ENCODE measurements around the gene MIPOL1. TPM values are rescaled to one million over a fixed set of nuclear protein-coding genes. Genes with fewer than 3 reads are reported as not detected.

Gene MIPOL1, protein sequence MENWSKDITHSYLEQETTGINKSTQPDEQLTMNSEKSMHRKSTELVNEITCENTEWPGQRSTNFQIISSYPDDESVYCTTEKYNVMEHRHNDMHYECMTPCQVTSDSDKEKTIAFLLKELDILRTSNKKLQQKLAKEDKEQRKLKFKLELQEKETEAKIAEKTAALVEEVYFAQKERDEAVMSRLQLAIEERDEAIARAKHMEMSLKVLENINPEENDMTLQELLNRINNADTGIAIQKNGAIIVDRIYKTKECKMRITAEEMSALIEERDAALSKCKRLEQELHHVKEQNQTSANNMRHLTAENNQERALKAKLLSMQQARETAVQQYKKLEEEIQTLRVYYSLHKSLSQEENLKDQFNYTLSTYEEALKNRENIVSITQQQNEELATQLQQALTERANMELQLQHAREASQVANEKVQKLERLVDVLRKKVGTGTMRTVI
- total RNA-seq (2022; extraction: Qiagen RNA extraction; ENCODE audit: low read depth) = 1.9 to 3.5 TPM (median 3.3 TPM) in 5 replicates

DNA sequence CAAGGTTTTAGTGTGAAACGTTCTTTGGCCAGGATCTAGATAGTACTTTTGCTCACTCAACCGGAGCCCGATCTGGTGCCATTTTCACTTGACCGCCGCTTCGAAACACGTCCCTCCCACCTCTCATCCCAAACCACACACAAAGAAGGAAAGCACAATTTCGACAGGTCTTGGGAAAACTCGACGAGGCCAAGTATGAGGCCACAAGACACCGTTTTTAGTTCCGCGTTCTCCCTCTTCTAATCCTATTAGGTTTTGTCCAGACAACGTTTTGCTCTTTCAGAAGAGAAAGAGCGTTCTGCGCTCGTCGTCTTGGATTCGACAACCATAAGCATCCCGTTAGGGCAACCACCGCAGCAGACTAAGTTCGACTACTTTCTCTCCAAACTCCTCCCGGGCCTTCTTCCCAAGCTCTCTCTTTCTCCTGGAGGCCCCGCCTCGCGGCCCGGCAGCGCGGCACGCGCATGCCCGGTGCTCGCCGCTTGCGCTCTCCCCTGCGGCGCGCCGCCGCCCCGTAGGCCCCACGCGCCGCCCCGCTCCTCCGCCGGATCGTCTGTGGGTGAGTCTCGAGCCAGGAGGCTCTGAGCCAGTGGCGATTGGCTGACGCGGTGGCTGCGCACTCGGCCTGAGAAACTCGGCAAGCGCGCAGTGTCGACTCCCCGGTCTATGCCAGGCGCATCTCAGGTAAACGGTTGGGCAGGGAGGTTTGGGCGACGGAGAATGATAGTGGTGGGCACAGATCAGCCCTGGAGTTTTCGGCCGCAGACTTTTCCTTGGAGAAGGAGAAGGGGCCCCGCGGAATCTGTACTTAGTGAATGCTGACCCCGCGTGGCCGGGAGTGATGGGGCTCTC lies at the start of gene MIPOL1:
Gene MIPOL1, plus strand, starts transcription at position 517 of the 852 bp plus-strand sequence. CDS start 49,952 bp downstream, outside the sequence.

DNA sequence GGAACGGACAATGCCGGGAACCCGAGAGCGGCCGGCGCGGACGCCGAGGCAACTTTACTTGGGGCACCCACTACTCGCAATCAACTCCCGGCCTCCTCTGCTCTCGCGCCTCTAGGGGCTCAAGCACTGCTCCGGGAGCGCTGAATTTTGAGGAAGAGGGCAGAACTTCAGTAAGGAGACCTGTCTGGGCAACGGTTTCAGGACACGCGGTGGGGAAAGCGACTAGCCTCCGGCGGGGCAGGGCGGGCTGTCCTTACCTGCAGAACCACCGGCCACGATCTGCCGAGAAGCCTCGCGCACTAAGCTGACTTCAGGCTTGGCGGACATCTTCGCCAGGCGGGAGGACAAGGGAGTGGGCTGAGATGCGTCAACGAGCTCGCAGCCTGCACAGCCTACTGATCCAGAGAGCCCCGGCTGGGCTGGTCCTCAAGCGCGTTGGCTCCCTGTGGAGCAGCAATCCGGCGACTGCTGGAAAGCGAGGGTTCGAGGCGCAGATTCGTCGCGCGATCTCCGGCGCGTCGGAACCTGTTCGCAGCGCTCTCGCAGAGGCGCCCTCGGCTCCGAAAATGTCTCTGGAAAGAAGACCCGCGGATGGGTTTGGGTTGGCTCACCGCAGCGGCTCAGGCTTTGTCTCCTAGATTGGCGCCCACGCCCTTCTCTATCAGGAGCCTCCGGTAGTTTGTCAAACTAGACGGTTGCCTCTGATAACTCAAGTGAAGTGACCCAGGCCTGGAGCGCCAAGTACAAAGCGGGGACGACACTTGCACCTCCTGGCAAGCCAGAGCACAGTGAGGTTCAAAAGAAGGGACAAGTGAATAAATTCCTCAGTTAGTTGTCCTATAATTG lies 25.5 kb upstream of the MIPOL1 start, which contains the start of gene SLC25A21:
Gene SLC25A21, minus strand, starts transcription at position 583 of the 846 bp plus-strand sequence.

DNA sequence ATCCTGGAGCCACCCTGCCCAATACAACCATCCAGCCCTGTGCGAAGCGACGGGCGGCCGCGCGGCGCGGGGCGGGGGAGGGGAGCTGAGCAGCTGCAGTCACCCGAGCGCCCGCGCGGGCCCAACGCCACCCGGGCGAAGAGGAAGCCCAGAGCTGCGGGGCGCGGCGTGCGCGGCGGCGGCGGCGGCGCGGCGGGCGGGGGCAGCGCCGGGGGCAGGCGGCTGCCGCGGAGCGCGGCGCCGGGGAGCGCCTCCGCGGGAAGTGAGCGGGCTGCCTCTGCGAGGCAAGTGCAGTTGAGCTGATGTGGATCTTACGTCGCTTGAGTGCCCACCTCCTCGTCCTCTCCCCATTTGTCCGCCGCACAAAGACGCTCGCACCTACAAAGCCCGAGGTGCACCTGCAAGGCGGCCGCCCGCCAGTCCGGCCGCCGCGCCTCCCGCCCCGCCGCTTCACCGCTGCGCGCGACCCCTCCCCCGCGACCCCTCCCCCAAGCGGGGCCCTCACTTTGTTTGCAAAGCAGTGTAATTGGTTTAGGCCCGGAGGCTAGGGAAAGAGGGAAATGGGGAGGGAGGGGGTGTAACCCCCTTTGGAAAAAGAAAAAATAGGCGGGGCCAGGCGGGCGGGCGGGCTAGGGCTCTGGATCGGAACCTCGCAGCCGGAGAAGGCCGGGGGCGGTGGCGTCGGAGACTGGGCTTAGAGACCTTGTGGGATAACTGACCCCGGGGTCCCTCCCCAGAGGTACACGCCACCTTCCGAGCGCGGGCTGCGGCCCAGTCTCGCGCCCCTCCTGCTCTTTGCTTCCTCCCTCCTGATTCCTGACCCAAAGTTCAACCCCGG lies 397.5 kb downstream of the MIPOL1 start, which contains the start of the genes FOXA1 and TTC6:
Gene FOXA1, minus strand, starts transcription at position 279 of the 838 bp plus-strand sequence. Its CDS starts 277 bp downstream, at position 2.
Gene TTC6, plus strand, starts transcription at position 659 of the 838 bp plus-strand sequence. CDS start 26,436 bp downstream, outside the sequence.

Other genes starting within 250 kb of the MIPOL1 start
- gene SLC25A21, start 25.3 kb upstream of the MIPOL1 start, total RNA-seq (2022; extraction: Qiagen RNA extraction; ENCODE audit: low read depth) = 0.39 to 1.5 TPM (median 0.94 TPM) in 5 replicates